HG02938 (cell line): ENCODE measurements around the gene IFNL1.
"Not testable (repeated sequence)": the region's sequence is repeated elsewhere in the genome, so short reads cannot be mapped to it uniquely, and the experiment has no call there.

ENCODE experiments used
- ATAC-seq: cut with Tn5 transposase; IDR thresholded peaks from one replicate; pipeline ENCODE4 v1.9.1; 2021; ENCODE audit warnings: mild to moderate bottlenecking, moderate library complexity; ENCODE audit not compliant: unreplicated experiment

The IFNL1 gene

DNA sequence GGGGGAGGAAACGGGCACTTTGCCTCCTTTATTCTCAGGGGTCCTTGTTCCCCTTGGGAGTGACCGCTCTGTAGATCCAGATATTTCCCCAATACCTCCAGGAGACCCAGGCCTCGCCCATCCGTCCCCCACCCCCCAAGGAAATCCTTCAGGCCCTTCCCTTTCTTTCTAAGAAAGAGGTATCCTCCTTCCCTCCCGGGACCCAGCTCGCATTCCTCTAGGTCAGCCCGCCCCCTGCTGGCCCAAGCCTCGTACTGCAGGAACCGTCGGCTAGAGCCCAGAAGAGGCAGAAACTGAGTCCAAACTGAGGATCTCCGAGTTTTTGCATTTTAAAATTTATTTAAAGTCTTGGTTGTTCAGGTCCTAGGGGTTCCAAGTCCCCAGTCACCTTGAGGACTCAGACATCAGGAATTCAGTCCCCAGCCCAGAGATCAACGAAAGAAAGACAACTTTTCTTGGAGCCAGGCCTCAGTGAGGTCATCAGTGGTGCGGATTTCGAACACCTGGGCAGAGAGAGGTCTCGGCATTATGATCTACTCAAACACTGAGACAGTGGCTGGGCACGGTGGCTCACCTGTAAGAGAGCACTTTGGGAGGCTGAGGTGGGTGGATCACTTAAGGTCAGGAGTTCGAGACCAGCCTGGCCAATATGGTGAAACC is 32.0 kb downstream of the IFNL1 start:
- no peak for ATAC-seq

DNA sequence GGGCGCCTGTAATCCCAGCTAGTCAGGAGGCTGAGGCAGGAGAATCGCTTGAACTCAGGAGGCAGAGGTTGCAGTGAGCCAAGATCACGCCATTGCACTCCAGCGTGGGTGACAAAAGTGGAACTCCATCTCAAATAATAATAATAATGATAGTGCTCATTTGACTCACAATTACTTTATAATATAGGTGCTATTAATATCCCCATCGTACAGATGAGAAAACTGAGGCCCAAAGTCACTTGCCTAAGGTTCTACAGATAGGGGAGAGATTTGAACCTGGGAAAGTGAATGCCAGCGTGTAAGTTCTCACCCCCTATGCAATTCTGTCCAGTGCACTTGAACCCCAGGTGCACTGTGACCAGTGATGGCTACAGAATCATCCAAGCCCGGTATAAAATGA is 33.7 kb downstream of the IFNL1 start:
- ATAC-seq: no peak

DNA sequence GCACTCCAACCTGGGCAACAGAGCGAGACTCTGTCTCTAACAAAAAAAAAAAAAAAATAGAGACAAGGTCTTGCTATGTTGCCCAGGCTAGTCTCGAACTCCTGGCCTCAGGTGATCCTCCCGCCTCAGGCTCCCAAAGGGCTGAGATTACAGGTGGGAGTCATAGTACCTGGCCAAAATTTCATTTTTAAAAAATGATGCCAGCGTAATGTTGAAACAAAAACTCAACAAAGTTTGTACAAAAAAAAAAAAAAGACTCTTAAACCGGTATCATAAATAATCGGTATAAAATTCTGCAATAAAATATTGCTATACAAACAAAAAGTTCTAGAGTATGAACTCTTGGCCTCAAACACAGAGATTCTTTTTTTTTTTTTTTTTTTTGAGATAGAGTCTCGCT is 36.1 kb downstream of the IFNL1 start:
- no peak for ATAC-seq

DNA sequence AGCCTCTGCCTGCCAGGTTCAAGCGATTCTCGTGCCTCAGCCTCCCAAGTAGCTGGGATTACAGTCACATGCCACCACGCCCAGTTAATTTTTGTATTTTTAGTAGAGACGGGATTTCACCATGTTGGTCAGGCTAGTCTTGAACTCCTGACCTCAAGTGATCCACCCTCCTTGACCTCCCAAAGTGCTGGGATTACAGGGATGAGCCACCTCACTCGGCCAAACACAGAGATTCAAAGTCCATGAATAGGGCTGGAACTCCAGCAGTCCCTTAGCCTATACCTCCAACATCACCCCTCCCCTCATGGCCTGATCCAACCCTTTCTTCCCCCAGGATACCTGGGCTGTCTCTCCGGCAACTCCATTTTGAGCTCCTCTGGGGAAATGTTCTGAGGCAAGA is 36.5 kb downstream of the IFNL1 start:
- ATAC-seq: not testable (repeated sequence)

DNA sequence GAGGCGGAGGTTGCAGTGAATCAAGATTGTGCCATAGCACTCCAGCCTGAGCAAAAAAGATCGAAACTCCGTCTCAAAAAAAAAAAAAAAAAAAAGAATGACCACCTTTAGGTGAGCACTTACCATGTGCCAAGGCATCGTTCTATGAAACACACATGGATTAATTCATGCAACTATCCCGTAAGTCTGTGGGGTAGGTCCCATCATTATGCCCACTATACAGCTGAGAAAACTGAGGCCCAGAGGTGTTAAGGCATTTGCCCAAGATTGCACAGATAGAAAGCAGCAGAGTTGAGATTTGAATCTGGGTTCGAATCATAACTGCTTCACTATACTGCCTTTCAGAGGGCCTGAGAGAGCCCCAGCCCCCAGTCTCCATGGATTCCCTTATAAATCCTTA is 37.3 kb downstream of the IFNL1 start:
- ATAC-seq: no peak

DNA sequence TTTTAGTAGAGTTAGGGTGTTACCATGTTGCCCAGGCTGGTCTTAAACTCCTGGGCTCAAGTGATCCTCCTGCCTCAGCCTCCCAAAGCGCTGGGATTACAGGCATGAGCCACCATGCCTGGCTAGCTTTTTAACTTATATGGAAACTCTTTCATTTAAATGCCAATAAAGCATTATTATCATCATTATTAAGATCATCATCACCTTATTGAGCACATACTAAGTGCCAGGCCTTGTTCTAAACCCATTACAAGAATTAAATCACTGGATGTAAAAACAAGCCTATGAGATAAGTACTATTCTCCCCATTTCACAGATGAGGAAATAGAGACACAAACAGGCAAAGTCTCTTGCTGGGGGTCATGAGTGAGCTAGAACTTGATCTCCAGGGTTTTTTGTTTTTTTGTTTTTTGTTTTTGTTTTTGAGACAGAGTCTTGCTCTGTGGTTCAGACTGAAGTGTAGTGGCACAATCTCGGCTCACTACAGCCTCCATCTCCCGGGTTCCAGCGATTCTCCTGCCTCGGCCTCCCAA is 38.3 kb downstream of the IFNL1 start:
- no peak for ATAC-seq

DNA sequence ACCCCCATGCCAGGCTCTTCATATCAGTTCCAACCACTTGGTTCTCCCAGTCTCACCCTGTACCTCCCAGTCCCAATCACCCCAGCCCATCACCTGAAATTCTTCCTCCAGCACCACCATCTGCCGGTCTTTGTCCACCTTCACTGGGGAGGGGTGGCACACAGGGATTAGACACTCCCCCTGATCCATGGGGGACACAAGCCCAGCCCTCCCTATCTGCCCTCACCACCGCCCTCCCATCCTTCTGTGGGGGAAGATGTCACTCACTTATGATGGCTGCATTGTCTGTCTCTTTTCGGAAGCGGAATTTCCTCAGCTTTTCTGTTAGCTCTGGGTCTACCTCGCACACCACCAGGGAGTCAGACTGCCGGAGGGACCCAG is 39.0 kb downstream of the IFNL1 start:
- ATAC-seq: no peak

DNA sequence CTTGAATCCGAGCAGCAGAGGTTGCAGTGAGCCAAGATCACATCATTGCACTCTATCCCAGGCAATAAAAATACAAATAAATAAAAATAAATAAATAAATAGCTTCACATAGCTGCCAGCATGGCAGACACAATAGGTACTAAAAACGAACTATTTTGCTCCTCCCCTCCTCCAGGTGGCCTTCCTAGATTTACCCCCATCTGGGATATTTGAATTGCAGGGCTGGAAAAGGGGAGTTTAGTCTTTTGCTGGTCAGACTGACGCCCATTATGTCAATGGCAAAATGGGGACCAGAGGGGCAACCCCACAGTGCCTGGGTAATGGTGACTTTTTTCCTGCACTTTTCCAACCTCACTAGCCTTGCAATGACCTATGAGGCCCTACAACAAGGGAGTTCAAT is 40.3 kb downstream of the IFNL1 start:
- ATAC-seq: no peak

DNA sequence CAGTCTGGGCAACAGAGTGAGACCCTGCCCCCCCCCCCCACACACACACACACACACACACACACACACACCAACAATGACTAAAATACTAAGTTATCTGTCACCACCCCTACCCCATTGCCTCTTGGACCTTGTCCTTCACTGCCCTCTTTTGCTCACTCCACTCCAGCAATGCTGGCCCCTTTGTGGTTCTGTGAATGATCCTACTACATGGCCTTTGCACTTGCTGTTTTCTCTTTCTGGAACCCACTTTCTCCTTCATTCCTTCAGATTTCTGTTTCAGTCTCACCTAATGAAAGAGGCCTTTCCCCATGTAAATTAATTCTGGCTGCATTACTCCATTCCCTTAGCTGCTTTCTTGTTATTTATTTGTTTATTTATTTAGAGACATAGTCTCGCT is 43.5 kb downstream of the IFNL1 start:
- no peak for ATAC-seq

DNA sequence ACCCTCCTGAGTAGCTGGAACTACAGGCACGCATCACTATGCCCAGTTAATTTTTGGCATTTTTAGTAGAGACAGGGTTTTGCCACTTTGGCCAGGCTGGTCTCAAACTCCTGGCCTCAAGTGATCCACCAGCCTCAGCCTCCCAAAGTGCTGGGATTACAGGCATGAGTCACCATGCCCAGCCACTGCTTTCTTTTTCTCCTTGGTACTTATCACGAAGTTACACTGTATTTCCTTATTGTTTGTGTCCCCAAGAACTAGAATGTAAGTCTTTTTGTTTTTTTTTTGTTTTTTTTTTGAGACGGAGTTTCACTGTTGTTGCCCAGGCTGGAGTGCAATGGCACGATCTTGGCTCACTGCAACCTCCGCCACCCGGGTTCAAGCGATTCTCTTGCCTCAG is 43.9 kb downstream of the IFNL1 start:
- ATAC-seq: not testable (repeated sequence)

DNA sequence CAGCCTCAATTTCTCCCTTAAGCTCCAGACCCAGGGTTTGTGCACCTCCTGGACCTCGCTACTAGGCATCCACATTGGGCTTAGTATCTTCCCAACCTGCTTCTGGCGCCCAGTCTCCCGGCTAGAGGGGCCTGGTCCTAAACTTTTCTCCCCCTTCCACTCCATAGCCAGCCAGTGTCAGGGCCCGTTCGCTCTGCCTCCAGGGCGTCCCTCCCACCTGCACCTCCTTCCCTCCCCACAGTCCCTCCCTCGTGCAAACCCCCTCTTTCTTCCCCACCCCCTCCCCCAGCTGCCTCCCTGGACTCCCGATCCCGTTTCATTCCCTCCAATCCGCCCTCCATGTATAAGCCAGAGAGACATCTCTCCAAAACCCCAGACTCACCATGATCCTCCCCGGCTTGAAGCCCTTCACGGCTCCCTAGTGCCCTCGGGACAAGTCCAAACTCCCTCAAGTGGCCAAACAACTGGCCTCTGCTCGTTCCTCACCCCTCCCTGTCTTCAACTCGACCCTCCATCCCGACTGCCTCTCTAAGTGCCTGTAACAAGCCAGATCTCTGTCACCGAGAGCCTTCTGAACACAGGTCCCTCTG is 45.0 kb downstream of the IFNL1 start:
- ATAC-seq: no peak

DNA sequence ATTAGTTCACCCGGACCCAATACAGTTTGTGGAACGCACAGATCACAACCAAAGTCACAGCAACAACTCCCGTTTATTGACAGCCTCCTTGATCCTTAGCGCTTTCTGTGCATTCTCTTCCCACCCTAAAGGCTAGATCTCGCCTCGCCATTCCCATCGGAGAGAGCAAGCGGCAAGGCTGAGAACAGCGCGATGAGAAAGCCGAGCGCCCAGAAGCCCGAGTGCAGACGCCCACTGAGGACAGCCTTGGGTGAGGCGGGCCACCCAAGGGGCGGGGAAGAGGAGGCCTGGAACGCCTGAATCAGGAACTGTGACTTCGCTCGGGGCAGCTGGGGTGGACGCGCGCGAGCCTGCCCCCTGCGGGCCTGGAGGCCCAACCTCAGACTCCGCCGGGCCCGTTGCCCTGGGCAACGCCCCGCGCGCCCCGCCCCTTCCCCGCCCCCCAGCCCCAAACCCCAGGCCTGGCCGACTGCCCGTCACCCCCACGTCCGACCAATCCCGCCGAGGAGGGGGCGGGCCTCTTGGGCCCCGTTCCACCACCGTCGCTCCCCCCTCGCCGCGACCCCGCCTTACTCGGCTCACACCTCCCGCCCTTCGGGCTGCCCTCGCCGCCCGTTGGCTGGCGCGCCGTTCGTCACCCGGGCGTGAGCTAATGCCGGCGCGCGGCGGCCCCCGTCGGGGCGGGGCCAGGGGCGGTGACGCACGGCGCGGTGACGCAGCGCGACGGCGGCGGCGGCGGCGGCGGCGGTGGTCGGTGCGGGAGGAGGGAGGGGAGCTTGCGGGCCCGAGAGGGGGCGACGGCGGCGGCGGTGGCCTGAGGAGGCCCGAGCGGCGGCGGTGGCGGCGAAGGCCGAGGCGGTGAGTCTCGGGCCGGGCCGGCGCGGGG is 45.8 kb downstream of the IFNL1 start, which contains the start of gene SAMD4B:
TSS of gene SAMD4B (plus strand) at position 703 of the 886 bp plus-strand sequence. CDS start 14,473 bp downstream, outside the sequence.
- ATAC-seq: peak; percentile 85

DNA sequence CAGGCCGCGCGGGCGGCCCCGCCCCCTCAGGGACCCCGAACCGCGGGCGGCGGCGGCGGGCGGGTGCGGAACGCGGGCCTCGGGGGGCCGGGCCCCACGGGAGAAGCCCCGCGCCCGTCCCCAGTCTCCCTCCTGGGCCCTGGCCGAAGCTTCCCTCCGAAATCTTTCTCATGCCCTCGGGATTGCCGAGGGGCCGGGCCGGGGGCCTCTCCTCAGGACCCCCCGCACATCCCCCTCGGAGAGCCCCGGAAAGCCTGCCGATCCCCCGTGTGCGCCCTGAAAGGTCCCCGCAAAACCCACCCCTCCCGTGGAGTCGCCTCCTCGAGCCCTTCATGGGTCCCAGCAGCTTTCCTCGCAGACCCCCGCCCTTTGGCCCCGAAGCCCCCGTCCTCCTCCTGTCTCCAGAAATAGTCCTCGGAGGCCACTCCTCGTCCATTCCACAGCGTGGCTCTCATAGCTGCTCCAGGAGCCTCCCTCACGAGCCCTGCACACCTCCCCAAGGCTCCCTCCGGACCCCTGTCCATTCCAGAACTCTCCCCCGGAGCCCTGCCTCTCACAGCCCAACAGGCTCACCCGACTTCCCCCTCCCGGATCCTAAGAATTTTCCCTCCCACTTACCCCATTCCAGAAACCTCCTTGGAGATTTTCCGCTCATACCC is 46.6 kb downstream of the IFNL1 start:
- ATAC-seq: no peak

DNA sequence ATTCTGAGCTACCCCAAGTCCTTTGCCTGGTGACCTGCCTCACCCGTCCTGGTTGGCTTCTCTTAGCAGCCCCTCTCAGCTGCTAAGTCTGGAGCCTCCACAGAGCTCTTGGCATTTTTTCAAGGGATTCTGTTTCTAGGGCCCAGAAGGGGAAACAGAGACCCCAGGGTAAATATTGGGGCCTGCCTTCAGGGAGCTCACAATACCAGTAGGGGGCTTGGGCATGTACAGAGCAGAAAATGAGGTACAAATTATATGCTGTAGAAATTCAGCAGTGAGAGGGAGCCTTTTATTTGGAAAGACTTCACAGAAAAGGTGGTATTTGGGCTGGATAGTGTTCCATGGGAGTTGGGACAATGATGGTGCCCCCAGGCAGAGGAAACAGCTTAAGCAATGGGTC is 49.7 kb downstream of the IFNL1 start:
- no peak for ATAC-seq

DNA sequence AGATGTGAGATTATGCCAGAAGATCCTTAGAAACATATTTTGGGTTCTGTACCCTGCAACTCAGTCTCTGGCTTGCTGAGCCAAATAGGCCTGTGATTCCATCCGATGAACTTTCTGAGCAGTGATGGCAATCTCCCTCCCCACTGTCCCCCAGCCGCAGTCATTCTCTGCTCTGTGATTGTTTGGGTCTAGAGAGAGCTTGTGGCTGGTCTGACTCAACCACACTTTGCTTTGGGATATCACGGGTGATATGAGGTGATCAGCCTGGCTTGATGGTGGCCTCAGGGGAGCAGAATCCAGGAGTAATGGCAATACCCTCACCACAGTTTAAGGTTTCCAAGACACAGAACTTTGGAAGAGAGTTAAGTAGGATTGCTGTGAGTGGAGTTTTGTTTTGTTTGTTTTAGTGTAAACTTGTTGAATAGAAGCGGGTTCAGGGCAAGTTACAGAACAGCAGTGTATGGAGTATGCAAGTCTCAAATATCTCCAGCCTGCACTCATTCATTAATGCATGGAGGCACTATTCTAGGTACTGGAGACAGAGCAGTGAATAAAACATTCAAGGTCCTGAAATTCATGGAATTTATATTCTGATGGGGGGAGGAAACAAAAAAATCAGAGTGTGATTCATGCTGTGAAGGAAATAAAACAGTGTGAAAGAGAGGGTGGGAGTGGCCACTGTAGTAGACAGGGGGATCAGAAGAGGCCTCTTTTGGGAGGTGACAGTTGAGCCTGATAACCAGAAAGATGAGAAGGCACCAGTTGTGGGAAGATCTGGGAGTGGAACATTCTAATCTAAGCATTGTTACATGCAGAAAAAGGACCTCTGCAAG is 51.3 kb downstream of the IFNL1 start:
- ATAC-seq: no peak
